ENCODE results near the gene REV3L.

GRCh38 chr6:111478749-111479148, 4.3 kb downstream of the REV3L start:
- no peak for TF ChIP-seq AFF4 (CRISPR knock-in tag; IDR thresholded peaks at IDR 0.05)
- no peak for TF ChIP-seq ZFX (CRISPR knock-in tag; IDR thresholded peaks at IDR 0.05)
- peak; percentile 36 to 76 (median 43); a peak in 5 of 6 replicates for TF ChIP-seq CTCF (IDR thresholded peaks at IDR 0.05 in 2 of 3, conservative IDR thresholded peaks at IDR 0.05 in 1 of 3; ENCODE audit: insufficient read depth in 2 of 3, low read depth in 1 of 3, low read length in 3 of 3)
- no peak for TF ChIP-seq SREBF2 (CRISPR knock-in tag; IDR thresholded peaks at IDR 0.05)
- TF ChIP-seq CC2D1A (IDR thresholded peaks at IDR 0.05), result peak; percentile 49; the same call in 1 of the 2 replicates
- TF ChIP-seq ZNF239 (CRISPR knock-in tag; IDR thresholded peaks at IDR 0.05), result no peak
